ENCODE measurements around the gene RAP1GAP2.
A peak's percentile ranks its signal among the peaks of the same experiment; 100 is the strongest.

RAP1GAP2 gene

DNA sequence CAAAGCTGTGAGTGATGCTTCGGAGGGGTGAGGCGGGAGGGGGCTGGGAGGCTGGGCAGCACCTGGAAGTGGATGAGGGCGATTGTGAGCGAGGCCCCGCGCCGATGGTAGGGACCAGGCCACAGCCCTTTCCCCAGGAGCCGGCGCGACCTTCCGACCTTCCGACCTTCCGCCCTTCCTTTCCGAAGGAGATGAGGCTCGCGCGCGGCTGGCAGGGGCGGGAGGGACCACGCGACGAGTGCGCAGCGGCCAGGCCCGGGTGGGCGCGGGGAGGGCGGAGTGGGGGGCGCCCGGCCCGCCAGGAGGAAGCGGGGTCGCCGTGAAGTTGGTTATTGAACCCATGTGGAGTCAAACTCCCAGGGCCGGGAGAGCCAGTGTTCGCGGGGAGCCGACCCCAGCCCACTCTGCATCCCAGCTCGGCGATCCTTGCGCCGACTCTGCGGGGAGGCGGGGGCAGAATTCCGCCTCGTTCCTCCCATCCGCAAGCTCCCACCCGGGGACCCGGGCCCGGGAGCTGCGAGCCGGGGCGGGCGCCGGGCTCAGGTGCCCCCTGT, 56.6 kb downstream of the RAP1GAP2 start:
- TF ChIP-seq CTCF (conservative IDR thresholded peaks at IDR 0.05; ENCODE audit: low read depth, low read length) = no peak
- no peak for DNase-seq (ENCODE audit: low read depth)
- H3K4me3 ChIP-seq (ENCODE audit: low read depth, low read length) = peak overlapping the region; percentile 35

GRCh38 chr17:2853283-2854142, 57.3 kb downstream of the RAP1GAP2 start:
- TF ChIP-seq CTCF (conservative IDR thresholded peaks at IDR 0.05; ENCODE audit: low read depth, low read length) = no peak
- DNase-seq (ENCODE audit: low read depth) = peak; percentile 22
- H3K4me3 ChIP-seq (ENCODE audit: low read depth, low read length) = peak overlapping the region; percentile 35

GRCh38 chr17:2854143-2855055, 58.2 kb downstream of the RAP1GAP2 start:
- DNase-seq (ENCODE audit: low read depth) = no peak
- TF ChIP-seq CTCF (conservative IDR thresholded peaks at IDR 0.05; ENCODE audit: low read depth, low read length) = no peak
- peak overlapping the region; percentile 33 for H3K4me3 ChIP-seq (ENCODE audit: low read depth, low read length)

DNA sequence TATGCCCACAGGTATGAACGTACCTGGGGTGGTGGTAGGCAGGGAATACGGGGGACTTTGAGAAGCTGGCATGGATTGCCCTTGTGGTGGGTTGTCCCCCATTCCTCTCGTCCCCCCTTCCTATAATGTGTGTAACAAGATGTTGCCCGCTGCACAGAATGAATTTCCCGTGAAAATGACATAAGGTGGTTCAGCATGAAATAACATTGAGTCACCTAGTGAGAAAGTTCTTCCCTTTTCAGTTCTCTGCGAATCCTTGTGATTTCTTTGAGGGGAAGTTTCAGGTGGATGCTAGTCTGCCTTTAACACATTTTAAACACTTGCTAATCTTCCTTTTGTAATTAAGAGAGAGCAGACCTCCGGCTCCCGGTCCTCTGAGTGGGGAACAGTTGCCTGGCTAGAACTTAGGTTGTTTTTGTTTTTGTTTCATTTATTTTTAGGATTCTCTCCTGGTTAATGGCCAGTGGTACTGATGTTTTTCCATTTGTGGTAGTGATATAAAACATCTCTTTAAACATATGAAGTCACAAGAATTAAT, 58.9 kb downstream of the RAP1GAP2 start:
- no peak overlapping the region for H3K4me3 ChIP-seq (ENCODE audit: low read depth, low read length)

GRCh38 chr17:2856727-2857126, 60.5 kb downstream of the RAP1GAP2 start:
- no peak overlapping the region for H3K4me3 ChIP-seq (ENCODE audit: low read depth, low read length)
- TF ChIP-seq CTCF (conservative IDR thresholded peaks at IDR 0.05; ENCODE audit: low read depth, low read length) = no peak
- DNase-seq (ENCODE audit: low read depth) = no peak

More for the DNA sequence above, 58.9 kb downstream of the RAP1GAP2 start:
- DNase-seq (ENCODE audit: low read depth) = no peak
- TF ChIP-seq CTCF (conservative IDR thresholded peaks at IDR 0.05; ENCODE audit: low read depth, low read length) = no peak

DNA sequence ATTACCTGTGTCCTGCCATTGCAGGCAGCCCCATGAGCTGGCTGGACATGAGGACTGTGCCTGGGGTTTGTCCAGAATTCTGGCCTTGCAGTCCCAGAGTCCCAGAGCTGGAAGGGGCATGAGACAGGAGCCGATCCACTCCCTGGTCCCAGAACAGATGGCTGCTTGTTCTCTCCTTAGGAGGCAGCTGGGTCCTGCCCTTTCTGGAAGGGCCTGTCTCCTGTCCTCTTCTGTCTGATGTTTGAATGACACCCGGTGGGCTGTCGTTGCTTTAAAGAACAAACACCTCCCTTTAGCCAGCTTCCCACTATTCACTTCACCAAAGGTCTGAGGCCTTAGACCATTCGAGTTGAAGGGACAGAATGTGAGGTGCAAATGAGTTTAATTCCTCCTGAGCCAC, 63.8 kb downstream of the RAP1GAP2 start:
- H3K4me3 ChIP-seq (ENCODE audit: low read depth, low read length) = no peak overlapping the region
- no peak for DNase-seq (ENCODE audit: low read depth)
- no peak for TF ChIP-seq CTCF (conservative IDR thresholded peaks at IDR 0.05; ENCODE audit: low read depth, low read length)

Data from choroid plexus epithelial cell (primary cell).